Prostate gland (tissue), 2 donors: ENCODE results near the gene HSP90AB1. TPM values are rescaled to one million over a fixed set of nuclear protein-coding genes. Genes with fewer than 3 reads are reported as not detected.

Experiments
- DNase-seq: peaks from one replicate; pipeline ENCODE4 v3.0.0-alpha.2; 2019; ENCODE audit warnings: low spot score
- H3K27ac ChIP-seq, 2 donors: fragments of 200-600 bp; sonication (generic); 2 replicates each; pipeline ENCODE4 v1.5.1; 2017 to 2019
- H3K27me3 ChIP-seq: fragments of 200-600 bp; sonication (generic); replicated peaks from 2 replicates; pipeline ENCODE4 v1.5.1; 2019; ENCODE audit not compliant: insufficient read depth
- H3K36me3 ChIP-seq, 2 donors: fragments of 200-600 bp; sonication (generic); 1 replicate in 1 of 2; 2 replicates in 1 of 2; pipeline versions ENCODE4 v1.5.1 to v1.8.1; 2017 to 2019
- H3K4me1 ChIP-seq: fragments of 200-600 bp; sonication (generic); replicated peaks from 2 replicates; pipeline ENCODE4 v1.5.1; 2019
- H3K4me3 ChIP-seq, 2 donors: fragments of 200-600 bp; sonication (generic); 2 replicates each; pipeline ENCODE4 v1.5.1; 2017 to 2019
- H3K9me3 ChIP-seq: fragments of 200-600 bp; sonication (generic); 2 replicates; pipeline ENCODE4 v1.5.1; 2017
- POLR2A ChIP-seq: fragments of 450-650 bp; IDR thresholded peaks from one replicate; pipeline ENCODE4 v1.6.1; 2016; ENCODE audit warnings: antibody characterized with exemption, mild to moderate bottlenecking
- POLR2AphosphoS5 ChIP-seq: sonication (generic); formaldehyde crosslinking; IDR thresholded peaks from one replicate; pipeline ENCODE4 v1.6.1; 2017; ENCODE audit warnings: antibody characterized with exemption
- WGBS: methylation state at CpG from one replicate; pipeline ENCODE4 v1.1.5; 2018; 5-methylcytosine and 5-hydroxymethylcytosine counted together
- intact Hi-C: fragments of 100-400 bp; cut with DNase I; formaldehyde crosslinking; loops from one replicate; pipeline ENCODE4 v1.14.2; 2022
- total RNA-seq, 2 donors: library from RNA; depleted of rRNA; stranded (reverse); fragments of >200 nt; gene quantifications; one replicate each; pipeline ENCODE4 v1.1.0, GENCODE V29; 2016
- TF ChIP-seq, protein P1 (sequence below), 4 experiments: fragments of 200-600 bp in 2 of 4; fragments of 450-650 bp in 2 of 4; sonication (generic) in 2 of 4; IDR thresholded peaks; 1 replicate in 3 of 4; 2 replicates in 1 of 4; pipeline ENCODE4 v1.5.1; 2016 to 2019; ENCODE audit warnings: antibody characterized with exemption in 4 of 4, mild to moderate bottlenecking in 2 of 4, moderate library complexity in 2 of 4

HSP90AB1 gene
- total RNA-seq, 2 donors from 2014 or later, result 650 to 805 TPM

DNA sequence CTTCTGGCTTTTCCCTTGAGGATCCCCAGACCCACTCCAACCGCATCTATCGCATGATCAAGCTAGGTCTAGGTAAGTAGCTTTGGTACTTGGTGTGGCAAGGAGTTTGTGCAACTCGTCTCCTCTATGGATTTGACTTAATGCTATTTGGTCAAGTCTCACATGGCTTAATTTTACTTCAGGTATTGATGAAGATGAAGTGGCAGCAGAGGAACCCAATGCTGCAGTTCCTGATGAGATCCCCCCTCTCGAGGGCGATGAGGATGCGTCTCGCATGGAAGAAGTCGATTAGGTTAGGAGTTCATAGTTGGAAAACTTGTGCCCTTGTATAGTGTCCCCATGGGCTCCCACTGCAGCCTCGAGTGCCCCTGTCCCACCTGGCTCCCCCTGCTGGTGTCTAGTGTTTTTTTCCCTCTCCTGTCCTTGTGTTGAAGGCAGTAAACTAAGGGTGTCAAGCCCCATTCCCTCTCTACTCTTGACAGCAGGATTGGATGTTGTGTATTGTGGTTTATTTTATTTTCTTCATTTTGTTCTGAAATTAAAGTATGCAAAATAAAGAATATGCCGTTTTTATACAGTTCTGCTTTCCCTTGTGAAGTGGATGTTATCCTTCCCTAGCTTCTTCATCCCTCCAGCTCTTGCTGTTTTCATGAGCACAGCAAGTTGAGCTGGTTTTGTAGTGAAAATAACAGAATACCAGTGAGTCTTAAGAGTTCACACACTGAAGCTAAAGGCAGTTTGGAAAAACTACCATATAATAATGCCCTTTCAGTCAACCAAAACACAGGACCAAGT lies 6.6 kb downstream of the HSP90AB1 start:
- no peak overlapping the region for H3K27ac ChIP-seq
- H3K9me3 ChIP-seq, result no peaks in the 10 kb centered on the region
- no peak for DNase-seq
- peaks cover 21 to 37% of the 10 kb centered on the region in 2 donors for H3K36me3 ChIP-seq
- intact Hi-C loops, result no loop called here
- WGBS, result 65% methylated on average over 10 of the region's 10 CpGs
- H3K27me3 ChIP-seq, result no peaks in the 10 kb centered on the region
- no peak for TF ChIP-seq POLR2A
- TF ChIP-seq, protein P1, sequence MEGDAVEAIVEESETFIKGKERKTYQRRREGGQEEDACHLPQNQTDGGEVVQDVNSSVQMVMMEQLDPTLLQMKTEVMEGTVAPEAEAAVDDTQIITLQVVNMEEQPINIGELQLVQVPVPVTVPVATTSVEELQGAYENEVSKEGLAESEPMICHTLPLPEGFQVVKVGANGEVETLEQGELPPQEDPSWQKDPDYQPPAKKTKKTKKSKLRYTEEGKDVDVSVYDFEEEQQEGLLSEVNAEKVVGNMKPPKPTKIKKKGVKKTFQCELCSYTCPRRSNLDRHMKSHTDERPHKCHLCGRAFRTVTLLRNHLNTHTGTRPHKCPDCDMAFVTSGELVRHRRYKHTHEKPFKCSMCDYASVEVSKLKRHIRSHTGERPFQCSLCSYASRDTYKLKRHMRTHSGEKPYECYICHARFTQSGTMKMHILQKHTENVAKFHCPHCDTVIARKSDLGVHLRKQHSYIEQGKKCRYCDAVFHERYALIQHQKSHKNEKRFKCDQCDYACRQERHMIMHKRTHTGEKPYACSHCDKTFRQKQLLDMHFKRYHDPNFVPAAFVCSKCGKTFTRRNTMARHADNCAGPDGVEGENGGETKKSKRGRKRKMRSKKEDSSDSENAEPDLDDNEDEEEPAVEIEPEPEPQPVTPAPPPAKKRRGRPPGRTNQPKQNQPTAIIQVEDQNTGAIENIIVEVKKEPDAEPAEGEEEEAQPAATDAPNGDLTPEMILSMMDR (IDR thresholded peaks at IDR 0.05), result peak in 2 of 4 experiments; percentile 38 to 41
- no peak for TF ChIP-seq POLR2AphosphoS5
- peaks cover 13% of the 10 kb centered on the region for H3K4me1 ChIP-seq
- H3K4me3 ChIP-seq, result no peak overlapping the region

DNA sequence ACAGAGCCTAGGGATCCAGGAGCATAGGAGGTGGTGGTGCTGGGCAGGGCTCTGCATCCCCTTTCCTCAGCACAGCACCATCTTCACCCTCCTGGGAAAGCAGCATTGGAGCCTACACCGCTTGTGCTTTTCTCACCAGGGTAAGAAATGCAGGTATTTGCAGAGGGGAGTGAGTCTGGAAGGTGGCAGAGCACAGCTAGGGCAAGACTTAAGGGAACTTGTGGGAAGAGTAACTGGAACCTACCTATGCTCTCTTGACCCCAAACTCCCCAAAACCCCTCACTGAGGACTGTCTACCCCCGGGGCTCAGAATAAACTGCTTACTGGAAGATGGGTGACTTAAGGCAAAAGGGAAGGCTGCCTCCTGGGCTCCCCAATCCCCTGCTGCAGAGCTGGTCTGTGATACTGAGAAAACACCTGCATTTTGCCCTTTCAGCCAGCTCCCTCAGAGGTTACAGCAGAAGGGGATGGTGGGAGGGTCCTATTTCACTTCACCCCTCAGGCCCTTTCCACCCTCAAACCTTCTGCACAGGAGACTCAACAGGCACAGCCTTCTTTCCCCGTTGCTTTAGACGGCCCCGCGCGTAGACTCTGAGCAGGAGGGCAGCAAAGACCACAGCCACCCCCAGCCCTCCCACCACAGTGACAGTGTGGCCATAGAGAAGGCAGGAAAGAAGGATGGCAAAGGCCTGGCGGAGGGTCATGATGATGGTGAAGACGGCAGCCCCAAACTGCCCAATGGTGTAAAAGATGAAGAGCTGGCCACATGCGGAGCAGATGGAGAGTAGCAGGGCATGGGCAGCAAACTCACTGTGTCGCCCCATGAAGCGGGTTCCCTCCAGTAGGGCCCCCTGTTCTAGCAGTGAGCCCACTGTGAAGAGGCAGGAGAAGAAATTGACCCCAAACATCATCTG lies 7.5 kb downstream of the HSP90AB1 start:
- no peak for DNase-seq
- Histone ChIP-seq H3K36me3 (peaks cover 21 to 34% of the 10 kb centered on the region in 2 donors), H3K4me3 (no peak overlapping the region), H3K4me1 (peaks cover 7% of the 10 kb centered on the region), H3K27me3 (no peaks in the 10 kb centered on the region), H3K9me3 (no peaks in the 10 kb centered on the region), H3K27ac (no peak overlapping the region)
- intact Hi-C loops, result no loop called here
- TF ChIP-seq, protein P1 (IDR thresholded peaks at IDR 0.05), result no peak
- no peak for TF ChIP-seq POLR2AphosphoS5
- TF ChIP-seq POLR2A, result no peak
- 75% methylated on average over 12 of the region's 12 CpGs for WGBS

DNA sequence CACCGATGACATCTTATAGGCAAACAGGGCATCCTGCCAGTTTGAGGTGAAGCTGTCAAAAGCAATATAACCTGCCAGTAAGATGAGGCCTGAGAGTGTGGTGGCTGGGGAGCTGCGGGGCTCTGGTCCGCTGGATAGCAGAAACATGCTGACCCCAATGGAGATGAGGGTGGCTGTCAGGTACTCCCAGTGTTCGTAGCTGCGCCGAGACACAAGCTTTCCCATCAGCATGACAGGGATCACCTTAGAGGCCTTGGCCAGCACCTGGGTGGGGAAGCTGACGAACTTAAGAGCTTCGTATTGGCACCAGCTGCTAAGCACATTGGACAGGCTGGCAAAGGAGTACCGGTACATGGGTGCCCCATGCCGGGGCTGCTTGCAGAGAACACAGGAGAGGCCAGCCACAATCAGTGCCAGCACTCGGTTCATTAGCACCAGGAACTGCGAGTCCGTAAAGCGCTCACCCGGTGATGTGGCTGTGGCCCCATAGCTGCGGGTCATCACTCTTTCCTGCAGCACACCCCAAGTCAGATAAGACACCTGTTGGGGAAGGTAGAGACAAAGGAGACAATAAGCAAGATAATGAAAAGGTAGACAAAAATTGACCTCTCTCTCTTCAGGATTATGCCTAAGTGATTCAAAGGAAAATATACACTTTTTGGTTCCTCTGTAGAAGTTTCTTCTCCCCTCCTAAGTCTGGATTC lies 8.4 kb downstream of the HSP90AB1 start:
- TF ChIP-seq POLR2A (no peak), POLR2AphosphoS5 (no peak)
- TF ChIP-seq, protein P1 (IDR thresholded peaks at IDR 0.05), result no peak
- Histone ChIP-seq H3K4me3 (no peak overlapping the region), H3K4me1 (peaks cover 7% of the 10 kb centered on the region), H3K27ac (peak overlapping the region in 1 of 2 donors; percentile 92), H3K27me3 (no peaks in the 10 kb centered on the region), H3K36me3 (peaks cover 21 to 26% of the 10 kb centered on the region in 2 donors), H3K9me3 (no peaks in the 10 kb centered on the region)
- no peak for DNase-seq
- 65% methylated on average over 16 of the region's 16 CpGs for WGBS
- intact Hi-C loops, result no loop called here

DNA sequence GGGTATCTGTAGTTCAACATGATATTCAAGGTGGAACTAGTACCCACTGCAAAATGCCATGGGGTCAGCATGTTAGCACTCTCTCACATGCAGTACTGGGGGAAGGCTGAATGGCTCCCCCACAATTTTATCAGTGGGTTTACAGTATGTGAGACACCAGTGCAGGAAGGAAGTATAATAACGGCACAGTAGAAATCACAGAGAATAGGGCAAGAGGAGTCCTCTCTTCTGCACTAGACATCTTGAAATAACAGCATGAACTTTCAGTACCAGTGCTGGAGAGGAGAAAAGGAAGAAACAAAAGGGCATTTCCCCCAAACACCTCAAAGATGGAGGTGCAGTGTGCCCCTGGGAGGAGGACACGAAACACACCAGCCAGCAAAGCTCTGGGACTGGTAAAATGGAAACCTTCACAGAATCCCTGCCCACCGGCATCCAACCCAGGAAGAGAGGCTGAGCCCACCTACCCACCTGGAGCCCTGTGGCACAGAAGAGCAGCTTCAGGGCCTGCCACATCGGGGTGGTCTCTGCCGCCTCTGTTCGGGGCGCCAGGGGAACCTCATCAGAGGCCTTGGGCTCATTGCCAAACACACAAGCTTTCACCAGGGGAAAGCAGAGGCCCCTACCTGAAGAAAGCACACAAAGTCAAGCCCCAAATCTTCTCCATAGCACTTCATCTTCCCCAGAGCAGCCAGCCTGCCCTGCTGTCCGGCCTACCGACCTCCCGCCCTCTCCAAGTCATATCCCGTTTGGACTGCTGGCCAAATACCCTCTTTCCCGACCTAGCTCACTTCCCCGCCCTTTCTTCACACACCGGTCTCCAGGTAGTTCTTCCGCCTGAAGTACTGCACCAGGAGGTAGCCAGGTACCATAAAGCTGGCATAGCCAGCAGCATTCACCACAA lies 9.2 kb downstream of the HSP90AB1 start:
- Histone ChIP-seq H3K4me3 (peak overlapping the region; percentile 85 to 92), H3K36me3 (peaks cover 15 to 20% of the 10 kb centered on the region in 2 donors), H3K27me3 (no peaks in the 10 kb centered on the region), H3K4me1 (peaks cover 7% of the 10 kb centered on the region), H3K9me3 (no peaks in the 10 kb centered on the region), H3K27ac (peak overlapping the region; percentile 92 to 94)
- TF ChIP-seq, protein P1 (IDR thresholded peaks at IDR 0.05), result peak in 1 of 4 experiments; percentile 4
- no peak for TF ChIP-seq POLR2AphosphoS5
- no peak for DNase-seq
- WGBS, result 22% methylated on average over 15 of the region's 15 CpGs
- intact Hi-C loops, result no loop called here
